Muscle of back (tissue), 11 donors: Measurements from ENCODE around the gene TMBIM4. TPM values are rescaled to one million over a fixed set of nuclear protein-coding genes. Genes with fewer than 3 reads are reported as not detected.

Source experiments
- DNase-seq, 3 donors: peaks; one replicate each; pipeline versions ENCODE4 v3.0.0 to v3.0.0-alpha.2; 2013
- polyA plus RNA-seq, 10 donors: library from polyadenylated mRNA; unstranded; fragments of 120-200 nt; gene quantifications; one replicate each; pipeline ENCODE4 v1.2.1, GENCODE V29; 2013; ENCODE audit not compliant: insufficient read length in 10 of 10

Gene TMBIM4
- polyA plus RNA-seq, 10 donors: 64.7 to 101 (median 82.4) TPM

GRCh38 chr12:66108386-66108785 is 61.4 kb downstream of the TMBIM4 start:
- no peak for DNase-seq

DNA sequence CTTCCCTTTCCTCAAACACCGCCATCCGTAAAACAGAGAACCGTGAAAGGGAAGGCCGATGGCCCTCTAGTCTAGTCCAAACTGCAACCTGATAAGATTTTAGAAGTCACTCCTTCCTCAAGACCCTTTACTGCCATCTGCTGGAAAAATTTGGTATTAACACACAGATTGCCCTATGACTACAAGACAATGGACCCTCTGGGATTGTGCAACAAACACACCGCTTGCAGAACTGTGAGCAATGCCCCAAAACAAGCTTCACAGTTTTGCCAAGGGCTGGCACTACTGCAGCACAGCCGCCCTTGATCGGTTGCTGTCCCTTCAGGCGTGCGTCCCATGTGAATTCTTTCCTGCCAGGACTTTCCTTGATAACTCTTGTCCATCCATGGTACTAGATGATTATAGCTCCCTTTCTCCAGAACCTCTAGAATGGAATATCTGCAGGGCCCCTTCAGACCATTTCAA is 62.3 kb downstream of the TMBIM4 start:
- peak; percentile 74 to 87 (median 84) for DNase-seq

GRCh38 chr12:66103016-66103913 is 66.5 kb downstream of the TMBIM4 start:
- DNase-seq: no peak

- no peak for DNase-seq
These were observed 77.1 kb downstream of the TMBIM4 start for GRCh38 chr12:66092559-66093269.

DNA sequence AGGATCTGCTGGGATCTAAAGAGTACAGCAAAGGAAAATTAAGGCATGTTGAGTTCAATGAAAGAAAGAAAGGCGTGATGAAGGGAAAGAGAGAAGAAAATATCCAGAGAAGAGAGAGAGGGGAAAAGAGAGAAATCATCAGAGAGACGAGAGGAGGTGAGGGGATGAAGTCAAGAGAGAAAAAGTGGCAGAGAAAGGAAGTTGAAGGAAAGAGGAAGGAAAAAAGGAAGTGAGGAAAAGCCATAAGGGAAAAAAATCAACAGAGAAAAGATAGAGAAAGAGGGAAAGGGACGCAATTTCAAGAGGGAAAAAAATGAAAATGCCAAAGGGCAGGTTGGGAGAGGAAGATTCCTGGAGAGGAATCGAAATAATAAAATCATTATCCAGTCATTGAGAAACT is 79.6 kb downstream of the TMBIM4 start:
- no peak for DNase-seq

GRCh38 chr12:66087365-66087943 is 82.3 kb downstream of the TMBIM4 start:
- DNase-seq: peak; percentile 74 to 87 (median 76)

GRCh38 chr12:66085998-66086397 is 83.8 kb downstream of the TMBIM4 start:
- no peak for DNase-seq

Other genes starting within 250 kb of the TMBIM4 start
- gene LLPH, start 39.2 kb downstream of the TMBIM4 start, polyA plus RNA-seq: 10 to 100 TPM; 23.6 to 37.7 (median 29.0) TPM
- gene IRAK3, start 19.2 kb upstream of the TMBIM4 start, polyA plus RNA-seq: 1 to 10 TPM; 2.7 to 8.0 (median 5.6) TPM
- 1 to 10 TPM in 8 of 10 donors, under 1 TPM in 2; 0.86 to 3.2 (median 2.1) TPM for gene HELB, start 132.5 kb upstream of the TMBIM4 start, polyA plus RNA-seq